Endothelial cell of umbilical vein (primary cell): ENCODE results near the gene RBM39. TPM values are rescaled to one million over a fixed set of nuclear protein-coding genes. Genes with fewer than 3 reads are reported as not detected.

ENCODE experiments used
- BruUV-seq: library from RNA; stranded (reverse); fragments of 400-500 nt; replicated peaks from 2 replicates; lab custom pipeline; 2021; lab: Mats Ljungman, UMichigan
- CTCF ChIA-PET: fragments of 300-600, 350-600 bp; sonication (Branson Sonifier 250); formaldehyde crosslinking; loops from one replicate; lab custom pipeline; 2021; ENCODE audit warnings: antibody characterized with exemption, inconsistent platforms; lab: Charles Lee
- POLR2A ChIA-PET: fragments of 300-600, 350-600 bp; sonication (Branson Sonifier 250); formaldehyde crosslinking; loops from one replicate; lab custom pipeline; 2021; ENCODE audit warnings: antibody characterized with exemption, inconsistent platforms; lab: Charles Lee
- DNase-seq: peaks from one replicate; pipeline ENCODE4 v3.0.0-alpha.2; 2011; ENCODE audit warnings: low read depth, low spot score
- FAIRE-seq: peaks from 2 replicates; lab custom pipeline; 2011; peaks lifted over from hg19 to GRCh38; lab: Jason Lieb, UNC
- H2AFZ ChIP-seq: 2 replicates; pipeline ENCODE4 v1.6.0; 2012; ENCODE audit warnings: low read depth, low read length, control low read depth, inconsistent platforms
- H3K27ac ChIP-seq: 2 replicates; pipeline ENCODE4 v1.5.1; 2011; ENCODE audit warnings: low read depth, mild to moderate bottlenecking, control low read depth, low read length, moderate library complexity; ENCODE audit not compliant: insufficient read depth
- H3K27me3 ChIP-seq, 2 experiments: 2 replicates each; pipeline versions ENCODE4 v1.6.0 to v1.6.1; 2011; ENCODE audit warnings: low read length in 2 of 2, mixed read lengths in 1 of 2; ENCODE audit not compliant: control insufficient read depth in 2 of 2, insufficient read depth in 2 of 2
- H3K36me3 ChIP-seq, 2 experiments: 2 replicates in 1 of 2; 3 replicates in 1 of 2; pipeline ENCODE4 v1.5.1; 2011; ENCODE audit warnings: low read length in 2 of 2, mild to moderate bottlenecking in 1 of 2, moderate library complexity in 1 of 2; ENCODE audit not compliant: control insufficient read depth in 2 of 2, insufficient read depth in 2 of 2; ENCODE audit errors: extremely low read depth in 1 of 2
- H3K4me1 ChIP-seq: 3 replicates; pipeline ENCODE4 v1.5.1; 2011; ENCODE audit warnings: mild to moderate bottlenecking, low read length; ENCODE audit not compliant: control insufficient read depth, insufficient read depth; ENCODE audit errors: extremely low read depth
- H3K4me2 ChIP-seq: 2 replicates; pipeline ENCODE4 v1.6.1; 2011; ENCODE audit warnings: low read length, control low read depth, mixed read lengths; ENCODE audit not compliant: insufficient read depth
- H3K4me3 ChIP-seq, 3 experiments: fragments of 200-600 bp in 1 of 3; sonication (generic), shearing (Covaris generic) in 1 of 3; replicated peaks in 1 of 3; 2 replicates each; pipeline ENCODE4 v1.5.1; 2011 to 2016; ENCODE audit warnings: control low read depth in 3 of 3, low read length in 3 of 3, mild to moderate bottlenecking in 2 of 3, inconsistent platforms in 1 of 3, low read depth in 1 of 3, moderate library complexity in 1 of 3; ENCODE audit not compliant: insufficient read depth in 1 of 3
- H3K79me2 ChIP-seq: 2 replicates; pipeline ENCODE4 v1.6.0; 2012; ENCODE audit warnings: low read length, inconsistent platforms; ENCODE audit not compliant: control insufficient read depth, insufficient read depth
- H3K9ac ChIP-seq: replicated peaks from 2 replicates; pipeline ENCODE3; 2011; ENCODE audit warnings: low read length, control low read depth; ENCODE audit not compliant: insufficient read depth; ENCODE audit errors: extremely low read depth
- H3K9me1 ChIP-seq: replicated peaks from 3 replicates; pipeline ENCODE4 v1.6.0; 2011; ENCODE audit warnings: mild to moderate bottlenecking, low read length; ENCODE audit not compliant: control insufficient read depth, insufficient read depth; ENCODE audit errors: extremely low read depth
- H3K9me3 ChIP-seq: replicated peaks from 2 replicates; pipeline ENCODE4 v1.5.1; 2012; ENCODE audit warnings: low read length, inconsistent platforms; ENCODE audit not compliant: control insufficient read depth, insufficient read depth
- H4K20me1 ChIP-seq: replicated peaks from 2 replicates; pipeline ENCODE3; 2011; ENCODE audit warnings: mild to moderate bottlenecking, low read length; ENCODE audit not compliant: control insufficient read depth, insufficient read depth; ENCODE audit errors: extremely low read depth
- CTCF ChIP-seq, 2 donors: IDR thresholded peaks; 1 replicate in 1 of 2; 2 replicates in 1 of 2; pipeline ENCODE4 v1.5.1; 2011; ENCODE audit warnings: low read length in 2 of 2, mild to moderate bottlenecking in 2 of 2, moderate library complexity in 2 of 2, control low read depth in 1 of 2, inconsistent platforms in 1 of 2, low read depth in 1 of 2; ENCODE audit not compliant: insufficient read depth in 1 of 2; ENCODE audit errors: extremely low read depth in 1 of 2
- EZH2 ChIP-seq: IDR thresholded peaks from 2 replicates; pipeline ENCODE4 v1.6.1; 2012; ENCODE audit warnings: borderline replicate concordance, low read depth, mild to moderate bottlenecking, moderate library complexity, low read length, inconsistent platforms; ENCODE audit not compliant: severe bottlenecking
- FOS ChIP-seq: IDR thresholded peaks from 2 replicates; pipeline ENCODE4 v1.6.1; 2011; ENCODE audit warnings: mild to moderate bottlenecking, low read length, moderate library complexity, borderline replicate concordance; ENCODE audit not compliant: insufficient read depth
- GATA2 ChIP-seq: IDR thresholded peaks from 2 replicates; pipeline ENCODE4 v1.7.0; 2011; ENCODE audit warnings: low read depth, mild to moderate bottlenecking, moderate library complexity, mixed read lengths, low read length; ENCODE audit not compliant: insufficient read length, insufficient read depth
- JUN ChIP-seq: IDR thresholded peaks from 2 replicates; pipeline ENCODE4 v1.6.1; 2011; ENCODE audit warnings: borderline replicate concordance, low read depth; ENCODE audit not compliant: insufficient read length, insufficient read depth
- MAX ChIP-seq: IDR thresholded peaks from 2 replicates; pipeline ENCODE4 v1.6.1; 2011; ENCODE audit not compliant: insufficient read depth, insufficient read length
- MYC ChIP-seq: IDR thresholded peaks from one replicate; pipeline ENCODE4 v1.6.1; 2011; ENCODE audit warnings: mild to moderate bottlenecking, low read depth, low read length
- POLR2A ChIP-seq: IDR thresholded peaks from 2 replicates; pipeline ENCODE4 v1.6.1; 2012; ENCODE audit warnings: low read depth, mild to moderate bottlenecking, control low read depth, low read length
- POLR2AphosphoS5 ChIP-seq: IDR thresholded peaks from 2 replicates; pipeline ENCODE4 v1.6.1; 2012; ENCODE audit warnings: low read depth, mild to moderate bottlenecking, control low read depth, low read length, moderate library complexity; ENCODE audit not compliant: insufficient read depth
- dilution Hi-C: fragments of 300-500 bp; cut with MboI; formaldehyde crosslinking; loops from one replicate; pipeline ENCODE4 v1.15.0; 2019; ENCODE audit warnings: low sequenced_read_pairs; ENCODE audit not compliant: extremely low pct_ligation_motif_present
- intact Hi-C: fragments of 100-400 bp; cut with micrococcal nuclease; formaldehyde crosslinking; loops from one replicate; pipeline ENCODE4 v1.10.0; 2022
- polyA plus RNA-seq, 4 experiments: library from polyadenylated mRNA; depleted of rRNA in 3 of 4; stranded (reverse) in 3 of 4; unstranded in 1 of 4; fragments of >200 nt; gene quantifications; 2 replicates each; pipeline versions ENCODE4 v1.2.1 to v1.2.3, GENCODE V29; 2011 to 2012; ENCODE audit warnings: missing spikeins in 1 of 4
- total RNA-seq: library from RNA; stranded (reverse); gene quantifications from 2 replicates; pipeline ENCODE4 v1.2.3, GENCODE V29; 2021

RBM39 gene
- total and polyA plus RNA-seq, 2 donors (not counting 3 experiments of a cell fraction or from before 2014, with no cell fraction given), result 106 to 309 TPM

GRCh38 chr20:35657271-35657670 lies 84.8 kb downstream of the RBM39 start:
- no peak overlapping the region for H3K27ac ChIP-seq
- FAIRE-seq (no peak), DNase-seq (no peak)
- H3K27me3 ChIP-seq, result no peaks in the 10 kb centered on the region
- no peak overlapping the region for H2AFZ ChIP-seq
- dilution Hi-C loops, result no loop called here
- H3K9me1 ChIP-seq, result no peaks in the 10 kb centered on the region
- peaks cover 19 to 21% of the 10 kb centered on the region in 2 experiments for H3K36me3 ChIP-seq
- intact Hi-C loops, result no loop called here
- H3K9ac ChIP-seq, result no peak overlapping the region
- POLR2A ChIA-PET, result no interaction called here
- no peaks in the 10 kb centered on the region for H3K9me3 ChIP-seq
- peaks cover 99% of the 10 kb centered on the region for H3K79me2 ChIP-seq
- CTCF ChIA-PET, result interaction anchor here (0.6 to 1.5 kb wide), 4 partner anchors 12 to 194 kb away, joined by 3 to 5 read pairs (median 3); no protein-coding TSS in a partner anchor
- TF ChIP-seq MAX (no peak), CTCF (IDR thresholded peaks at IDR 0.05; ENCODE audit: extremely low read depth in 1 of 2, insufficient read depth in 1 of 2, low read depth in 1 of 2, low read length in 2 of 2) (no peak), EZH2 (no peak), POLR2A (no peak), JUN (no peak), GATA2 (no peak), MYC (no peak), FOS (no peak), POLR2AphosphoS5 (no peak)
- BruUV-seq, result no TSS peak
- H3K4me3 ChIP-seq, result no peak overlapping the region
- H4K20me1 ChIP-seq, result peaks cover 25% of the 10 kb centered on the region
- no peak overlapping the region for H3K4me2 ChIP-seq
- H3K4me1 ChIP-seq, result peaks cover 14% of the 10 kb centered on the region
